ENCODE results near the gene NRIP2. TPM values are rescaled to one million over a fixed set of nuclear protein-coding genes. Genes with fewer than 3 reads are reported as not detected.

Gene NRIP2
- total RNA-seq, 1 experiment from 2014 or later: not detected

DNA sequence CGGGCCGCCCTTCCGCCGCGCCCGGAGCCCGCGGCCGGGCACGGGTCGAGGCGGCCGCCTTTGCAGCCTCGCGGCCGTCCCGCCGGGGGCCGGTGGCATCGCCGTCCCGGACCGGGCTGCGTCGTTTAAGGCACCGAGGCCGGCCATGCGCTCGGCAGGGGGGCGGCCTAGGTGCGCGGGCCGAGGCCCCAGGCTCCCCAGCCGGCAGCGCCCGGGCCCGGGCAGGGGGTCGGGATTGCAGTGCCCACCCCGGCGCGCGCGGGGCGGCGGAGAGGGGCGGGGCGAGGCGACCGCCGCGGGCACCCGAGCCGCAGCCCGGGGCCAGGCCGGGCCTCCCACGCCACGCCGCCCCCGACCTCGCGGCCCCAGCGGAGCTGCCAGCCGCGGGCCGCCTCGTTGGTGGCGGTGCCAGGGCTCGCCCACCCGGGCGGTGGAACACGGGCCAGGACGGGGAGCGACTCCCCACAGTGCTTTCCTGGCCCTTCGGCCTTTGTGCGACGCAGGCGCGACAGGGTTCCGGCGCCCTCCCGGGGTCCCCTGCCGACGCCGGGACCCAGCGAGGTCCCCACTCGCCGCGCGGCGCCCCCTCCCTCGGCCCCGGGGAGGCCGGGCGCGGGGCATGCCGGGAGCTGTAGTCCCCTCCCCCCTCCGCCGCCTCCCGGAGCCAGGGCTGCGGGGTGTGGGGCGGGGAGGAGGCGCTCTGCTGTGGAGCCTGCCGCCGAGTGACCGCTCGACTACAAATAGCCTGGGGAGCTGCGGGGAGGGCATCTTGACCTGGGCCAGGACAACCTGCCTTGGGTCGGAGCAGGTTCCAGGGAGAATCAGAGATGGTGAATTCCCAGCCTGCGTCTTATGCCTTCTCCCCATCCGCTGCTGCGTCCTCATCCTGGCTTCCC, 39.3 kb downstream of the NRIP2 start:
- H3K4me3 ChIP-seq (ENCODE audit: low read depth in 2 of 2, low read length in 2 of 2): peak overlapping the region; percentile 53 to 80
- CTCF ChIA-PET: interaction anchor here (2.3 kb wide), 1 partner anchor 12 kb away, joined by 7 read pairs; no protein-coding TSS in a partner anchor
- in situ Hi-C loops (cut with HindIII; ENCODE audit: low pct_unique_long_range_greater_than_20kb, low sequenced_read_pairs): no loop called here
- peak overlapping the region; percentile 74 for H3K27ac ChIP-seq (ENCODE audit: low read length)
- no peak for DNase-seq (ENCODE audit: low read depth, low spot score)
- H3K4me1 ChIP-seq (ENCODE audit: control insufficient read depth, insufficient read depth, low read length): peaks cover 14% of the 10 kb centered on the region
- no TSS peak for BruUV-seq (replicated peaks)
- peak; percentile 81 for ATAC-seq
- intact Hi-C loops (cut with micrococcal nuclease; ENCODE audit: unreplicated experiment): no loop called here
- H3K36me3 ChIP-seq (ENCODE audit: control insufficient read depth, insufficient read depth, low read length): peaks cover 15% of the 10 kb centered on the region
- TF ChIP-seq POLR2AphosphoS5 (IDR thresholded peaks at IDR 0.05; ENCODE audit: low read depth, low read length): no peak
- TF ChIP-seq, protein P1, sequence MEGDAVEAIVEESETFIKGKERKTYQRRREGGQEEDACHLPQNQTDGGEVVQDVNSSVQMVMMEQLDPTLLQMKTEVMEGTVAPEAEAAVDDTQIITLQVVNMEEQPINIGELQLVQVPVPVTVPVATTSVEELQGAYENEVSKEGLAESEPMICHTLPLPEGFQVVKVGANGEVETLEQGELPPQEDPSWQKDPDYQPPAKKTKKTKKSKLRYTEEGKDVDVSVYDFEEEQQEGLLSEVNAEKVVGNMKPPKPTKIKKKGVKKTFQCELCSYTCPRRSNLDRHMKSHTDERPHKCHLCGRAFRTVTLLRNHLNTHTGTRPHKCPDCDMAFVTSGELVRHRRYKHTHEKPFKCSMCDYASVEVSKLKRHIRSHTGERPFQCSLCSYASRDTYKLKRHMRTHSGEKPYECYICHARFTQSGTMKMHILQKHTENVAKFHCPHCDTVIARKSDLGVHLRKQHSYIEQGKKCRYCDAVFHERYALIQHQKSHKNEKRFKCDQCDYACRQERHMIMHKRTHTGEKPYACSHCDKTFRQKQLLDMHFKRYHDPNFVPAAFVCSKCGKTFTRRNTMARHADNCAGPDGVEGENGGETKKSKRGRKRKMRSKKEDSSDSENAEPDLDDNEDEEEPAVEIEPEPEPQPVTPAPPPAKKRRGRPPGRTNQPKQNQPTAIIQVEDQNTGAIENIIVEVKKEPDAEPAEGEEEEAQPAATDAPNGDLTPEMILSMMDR (IDR thresholded peaks at IDR 0.05): no peak
- no peak for TF ChIP-seq SIN3A (IDR thresholded peaks at IDR 0.05; ENCODE audit: borderline replicate concordance, insufficient read depth, low read depth, low read length)
- TF ChIP-seq TCF7L2 (IDR thresholded peaks at IDR 0.05; ENCODE audit: low read depth, low read length): no peak
- TF ChIP-seq, protein P2, sequence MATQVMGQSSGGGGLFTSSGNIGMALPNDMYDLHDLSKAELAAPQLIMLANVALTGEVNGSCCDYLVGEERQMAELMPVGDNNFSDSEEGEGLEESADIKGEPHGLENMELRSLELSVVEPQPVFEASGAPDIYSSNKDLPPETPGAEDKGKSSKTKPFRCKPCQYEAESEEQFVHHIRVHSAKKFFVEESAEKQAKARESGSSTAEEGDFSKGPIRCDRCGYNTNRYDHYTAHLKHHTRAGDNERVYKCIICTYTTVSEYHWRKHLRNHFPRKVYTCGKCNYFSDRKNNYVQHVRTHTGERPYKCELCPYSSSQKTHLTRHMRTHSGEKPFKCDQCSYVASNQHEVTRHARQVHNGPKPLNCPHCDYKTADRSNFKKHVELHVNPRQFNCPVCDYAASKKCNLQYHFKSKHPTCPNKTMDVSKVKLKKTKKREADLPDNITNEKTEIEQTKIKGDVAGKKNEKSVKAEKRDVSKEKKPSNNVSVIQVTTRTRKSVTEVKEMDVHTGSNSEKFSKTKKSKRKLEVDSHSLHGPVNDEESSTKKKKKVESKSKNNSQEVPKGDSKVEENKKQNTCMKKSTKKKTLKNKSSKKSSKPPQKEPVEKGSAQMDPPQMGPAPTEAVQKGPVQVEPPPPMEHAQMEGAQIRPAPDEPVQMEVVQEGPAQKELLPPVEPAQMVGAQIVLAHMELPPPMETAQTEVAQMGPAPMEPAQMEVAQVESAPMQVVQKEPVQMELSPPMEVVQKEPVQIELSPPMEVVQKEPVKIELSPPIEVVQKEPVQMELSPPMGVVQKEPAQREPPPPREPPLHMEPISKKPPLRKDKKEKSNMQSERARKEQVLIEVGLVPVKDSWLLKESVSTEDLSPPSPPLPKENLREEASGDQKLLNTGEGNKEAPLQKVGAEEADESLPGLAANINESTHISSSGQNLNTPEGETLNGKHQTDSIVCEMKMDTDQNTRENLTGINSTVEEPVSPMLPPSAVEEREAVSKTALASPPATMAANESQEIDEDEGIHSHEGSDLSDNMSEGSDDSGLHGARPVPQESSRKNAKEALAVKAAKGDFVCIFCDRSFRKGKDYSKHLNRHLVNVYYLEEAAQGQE (IDR thresholded peaks at IDR 0.05; ENCODE audit: insufficient read depth in 1 of 2, low read depth in 2 of 2, low read length in 1 of 2): no peak
- no peaks in the 10 kb centered on the region for H3K27me3 ChIP-seq (ENCODE audit: control insufficient read depth, insufficient read depth, low read length)
- POLR2A ChIA-PET: interaction anchor here (0.6 kb wide), 1 partner anchor 11 kb away, joined by 3 read pairs; no protein-coding TSS in a partner anchor
- no peaks in the 10 kb centered on the region for H3K9me3 ChIP-seq (ENCODE audit: control insufficient read depth, insufficient read depth, low read depth, low read length)

DNA sequence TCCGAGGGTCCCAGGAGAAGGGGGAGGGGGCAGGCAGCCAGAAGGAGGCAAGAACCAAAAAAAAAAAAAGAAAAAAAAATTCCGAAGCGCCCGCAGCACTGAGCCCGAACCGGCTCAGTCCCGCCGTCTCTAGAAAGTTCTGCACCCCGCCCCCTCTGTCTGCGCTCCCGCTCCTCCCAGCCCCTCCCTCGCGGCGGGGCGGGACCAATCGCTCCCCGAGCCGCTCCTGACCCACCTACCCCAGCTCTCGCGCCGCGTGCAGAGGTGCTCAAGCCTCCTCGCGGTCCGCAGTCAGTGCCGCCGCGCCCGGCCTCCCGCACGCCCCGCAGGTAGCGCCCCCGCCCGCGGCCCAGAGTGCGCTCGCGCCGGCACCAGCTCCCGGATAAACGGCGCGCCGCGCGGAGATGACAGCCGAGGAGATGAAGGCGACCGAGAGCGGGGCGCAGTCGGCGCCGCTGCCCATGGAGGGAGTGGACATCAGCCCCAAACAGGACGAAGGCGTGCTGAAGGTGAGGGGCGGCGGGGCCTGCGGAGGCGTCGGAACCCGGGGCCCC, 40.0 kb downstream of the NRIP2 start, which contains the start of gene FKBP4:
Gene FKBP4, plus strand, starts transcription at position 235 of the 554 bp plus-strand sequence. Its CDS starts 170 bp downstream, at position 405.
- intact Hi-C loops (cut with micrococcal nuclease; ENCODE audit: unreplicated experiment): no loop called here
- peak within 1 kb of the TSS; percentile 74 for H3K27ac ChIP-seq (ENCODE audit: low read length)
- TF ChIP-seq, protein P2 (IDR thresholded peaks at IDR 0.05; ENCODE audit: insufficient read depth in 1 of 2, low read depth in 2 of 2, low read length in 1 of 2): no peak
- TF ChIP-seq, protein P1 (IDR thresholded peaks at IDR 0.05): no peak
- TF ChIP-seq POLR2AphosphoS5 (IDR thresholded peaks at IDR 0.05; ENCODE audit: low read depth, low read length): peak; percentile 61; the same call in 1 of the 2 replicates
- no peak for TF ChIP-seq SIN3A (IDR thresholded peaks at IDR 0.05; ENCODE audit: borderline replicate concordance, insufficient read depth, low read depth, low read length)
- TF ChIP-seq TCF7L2 (IDR thresholded peaks at IDR 0.05; ENCODE audit: low read depth, low read length): no peak
- in situ Hi-C loops (cut with HindIII; ENCODE audit: low pct_unique_long_range_greater_than_20kb, low sequenced_read_pairs): no loop called here
- DNase-seq (ENCODE audit: low read depth, low spot score) (no peak), ATAC-seq (peak; percentile 94)
- H3K4me1 ChIP-seq (ENCODE audit: control insufficient read depth, insufficient read depth, low read length): peaks cover 14% of the 10 kb centered on the region
- peaks cover 12% of the 10 kb centered on the region for H3K36me3 ChIP-seq (ENCODE audit: control insufficient read depth, insufficient read depth, low read length)
- ChIA-PET CTCF (interaction anchor here (2.3 kb wide), 1 partner anchor 11 kb away, joined by 7 read pairs; no protein-coding TSS in a partner anchor), POLR2A (no interaction called here)
- BruUV-seq (replicated peaks): no TSS peak
- no peaks in the 10 kb centered on the region for H3K27me3 ChIP-seq (ENCODE audit: control insufficient read depth, insufficient read depth, low read length)
- no peaks in the 10 kb centered on the region for H3K9me3 ChIP-seq (ENCODE audit: control insufficient read depth, insufficient read depth, low read depth, low read length)
- peak within 1 kb of the TSS; percentile 53 to 80 for H3K4me3 ChIP-seq (ENCODE audit: low read depth in 2 of 2, low read length in 2 of 2)

Data from Panc1 (cell line).